Large intestine (tissue), 3 donors: ENCODE data around the gene IL7R. TPM values are rescaled to one million over a fixed set of nuclear protein-coding genes. Genes with fewer than 3 reads are reported as not detected.
A peak's percentile ranks its signal among the peaks of the same experiment; 100 is the strongest.
"Not testable (repeated sequence)": the region's sequence is repeated elsewhere in the genome, so short reads cannot be mapped to it uniquely, and the experiment has no call there.

Experiments used
- DNase-seq, 2 donors: peaks; one replicate each; pipeline versions ENCODE4 v3.0.0 to v3.0.0-alpha.2; 2013
- H3K27ac ChIP-seq: one replicate; pipeline ENCODE4 v1.5.1; 2013; ENCODE audit warnings: low read length
- H3K27me3 ChIP-seq: 2 replicates; pipeline ENCODE4 v1.6.1; 2013; ENCODE audit warnings: low read length; ENCODE audit not compliant: control insufficient read depth, insufficient read depth
- H3K36me3 ChIP-seq: 2 replicates; pipeline ENCODE4 v1.6.1; 2013; ENCODE audit warnings: low read length; ENCODE audit not compliant: control insufficient read depth, insufficient read depth
- H3K4me1 ChIP-seq: one replicate; pipeline ENCODE4 v1.6.1; 2013; ENCODE audit warnings: low read length; ENCODE audit not compliant: control insufficient read depth, insufficient read depth
- H3K4me3 ChIP-seq: one replicate; pipeline ENCODE4 v1.5.1; 2013; ENCODE audit warnings: low read length
- H3K9me3 ChIP-seq: one replicate; pipeline ENCODE4 v1.6.1; 2013; ENCODE audit warnings: mild to moderate bottlenecking, low read depth, low read length, moderate library complexity; ENCODE audit not compliant: control insufficient read depth
- WGBS: methylation state at CpG from one replicate; pipeline ENCODE4 v1.1.5; 2013; ENCODE audit warnings: low lambda C conversion rate; ENCODE audit not compliant: insufficient coverage; 5-methylcytosine and 5-hydroxymethylcytosine counted together
- polyA plus RNA-seq: library from polyadenylated mRNA; unstranded; fragments of 120-200 nt; gene quantifications from one replicate; pipeline ENCODE4 v1.2.1, GENCODE V29; 2013

Gene IL7R
- polyA plus RNA-seq, 1 donor: 9.9 TPM

DNA sequence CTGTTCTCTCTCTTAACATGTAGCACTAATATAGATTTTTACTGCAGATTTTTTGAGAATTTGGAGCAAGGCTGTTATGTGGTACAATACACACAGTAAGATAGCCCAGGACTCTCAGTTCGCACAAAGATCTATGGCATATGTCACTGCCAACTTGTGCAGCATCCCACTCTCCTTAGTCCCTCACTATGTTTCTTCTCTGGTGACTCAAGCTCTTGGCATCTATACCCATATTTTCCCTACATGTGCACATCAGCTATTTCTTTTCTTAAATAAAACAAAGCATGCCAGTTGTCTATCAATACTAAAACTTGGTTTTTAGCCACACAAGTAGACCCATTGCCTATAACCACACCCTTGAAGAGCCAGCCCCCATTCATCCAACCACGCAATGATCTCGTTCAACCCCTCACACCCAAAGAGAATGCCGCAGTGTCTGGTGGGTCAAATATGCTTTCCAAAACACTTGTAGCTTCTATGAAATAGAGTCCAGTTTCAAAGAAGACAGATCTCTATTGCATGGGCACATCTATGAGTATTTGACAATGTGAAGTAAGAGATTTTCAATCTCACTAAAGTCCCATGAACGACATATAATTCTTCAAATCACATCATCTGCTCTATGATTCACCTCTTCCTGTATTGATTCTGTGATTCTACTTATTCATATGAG is 18.2 kb upstream of the IL7R start:
- Histone ChIP-seq H3K36me3 (no peaks in the 10 kb centered on the region), H3K4me1 (no peaks in the 10 kb centered on the region), H3K4me3 (no peak overlapping the region), H3K9me3 (no peaks in the 10 kb centered on the region), H3K27ac (no peak overlapping the region), H3K27me3 (no peaks in the 10 kb centered on the region)
- WGBS: no CpG with 5 or more reads among the region's 5 CpGs
- DNase-seq: no peak

DNA sequence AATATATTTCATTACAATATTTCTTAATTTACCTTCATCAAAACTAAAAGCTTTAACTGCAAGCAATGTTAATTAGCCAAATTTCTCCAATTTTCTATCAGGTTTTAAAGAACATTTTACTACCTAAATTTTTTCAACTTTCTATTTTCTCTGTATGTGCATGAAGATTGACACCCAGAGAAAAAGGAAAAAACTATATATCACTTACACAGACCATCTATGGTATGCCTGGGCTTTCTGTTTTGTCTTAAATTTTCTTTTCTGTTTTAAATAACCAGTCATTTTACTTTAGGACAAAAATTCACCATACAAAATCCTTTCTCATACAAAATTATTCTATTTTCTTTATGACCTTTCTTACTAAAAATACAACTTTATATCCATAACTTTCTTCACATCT is 13.8 kb upstream of the IL7R start:
- no peaks in the 10 kb centered on the region for H3K4me1 ChIP-seq
- DNase-seq: no peak
- no peak overlapping the region for H3K4me3 ChIP-seq
- no peaks in the 10 kb centered on the region for H3K27me3 ChIP-seq
- no peak overlapping the region for H3K27ac ChIP-seq
- no peaks in the 10 kb centered on the region for H3K36me3 ChIP-seq
- peaks cover 5% of the 10 kb centered on the region for H3K9me3 ChIP-seq

- not testable (repeated sequence) for H3K4me1 ChIP-seq, H3K4me3 ChIP-seq, H3K27ac ChIP-seq, H3K9me3 ChIP-seq, DNase-seq, H3K36me3 ChIP-seq, H3K27me3 ChIP-seq
- no CpG with 5 or more reads among the region's 2 CpGs for WGBS
Measured at GRCh38 chr5:35845508-35845907, 11.2 kb upstream of the IL7R start.

GRCh38 chr5:35847491-35847890 is 9.2 kb upstream of the IL7R start:
- Histone ChIP-seq H3K36me3 (no peaks in the 10 kb centered on the region), H3K4me1 (no peaks in the 10 kb centered on the region), H3K27me3 (no peaks in the 10 kb centered on the region), H3K27ac (no peak overlapping the region), H3K9me3 (peaks cover 5% of the 10 kb centered on the region), H3K4me3 (no peak overlapping the region)
- no peak for DNase-seq

DNA sequence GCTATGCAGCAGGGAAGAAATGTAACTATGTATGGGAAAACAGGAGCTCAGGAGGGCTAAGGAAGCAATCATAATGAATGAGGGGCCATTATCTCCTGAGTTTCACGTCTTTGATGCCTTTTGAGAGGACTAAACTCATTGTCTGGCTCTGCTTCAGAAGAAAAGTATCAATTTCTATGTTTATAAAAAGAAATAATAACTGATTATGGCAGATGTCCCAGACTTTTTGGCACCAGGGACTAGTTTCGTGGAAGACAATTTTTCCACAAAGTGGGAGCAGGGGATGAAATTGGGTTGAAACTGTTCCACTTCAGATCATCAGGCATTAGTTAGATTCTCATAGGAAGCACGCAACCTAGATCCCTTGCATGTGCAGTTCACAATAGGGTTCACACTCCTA is 8.7 kb upstream of the IL7R start:
- no peaks in the 10 kb centered on the region for H3K27me3 ChIP-seq
- no peak for DNase-seq
- H3K36me3 ChIP-seq: no peaks in the 10 kb centered on the region
- H3K4me3 ChIP-seq: no peak overlapping the region
- 60% methylated on average over 1 of the region's 3 CpGs for WGBS
- no peak overlapping the region for H3K27ac ChIP-seq
- H3K4me1 ChIP-seq: no peaks in the 10 kb centered on the region
- H3K9me3 ChIP-seq: peaks cover 5% of the 10 kb centered on the region

DNA sequence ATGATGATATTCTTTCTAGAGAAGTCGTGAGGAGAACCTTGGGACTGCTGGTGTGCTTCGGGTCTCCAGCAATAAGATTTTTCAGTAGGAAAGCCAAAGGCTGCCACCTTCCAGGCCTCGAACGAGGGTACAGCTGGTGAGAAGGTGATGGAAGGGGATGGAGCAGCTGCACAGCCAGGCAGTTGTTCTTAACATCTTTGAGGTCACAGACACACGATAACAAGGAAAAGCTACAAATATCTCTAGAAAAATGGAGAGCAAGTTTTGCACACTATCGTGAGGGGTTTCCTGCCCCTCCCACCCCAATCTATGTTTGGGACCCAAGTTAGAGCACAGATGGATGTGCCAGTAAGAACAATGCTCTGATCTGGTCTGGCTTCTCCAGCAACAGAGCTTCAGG is 6.8 kb upstream of the IL7R start:
- peaks cover 5% of the 10 kb centered on the region for H3K9me3 ChIP-seq
- no peaks in the 10 kb centered on the region for H3K4me1 ChIP-seq
- H3K27me3 ChIP-seq: no peaks in the 10 kb centered on the region
- no peak for DNase-seq
- 80% methylated on average over 1 of the region's 6 CpGs for WGBS
- H3K27ac ChIP-seq: no peak overlapping the region
- no peak overlapping the region for H3K4me3 ChIP-seq
- no peaks in the 10 kb centered on the region for H3K36me3 ChIP-seq

DNA sequence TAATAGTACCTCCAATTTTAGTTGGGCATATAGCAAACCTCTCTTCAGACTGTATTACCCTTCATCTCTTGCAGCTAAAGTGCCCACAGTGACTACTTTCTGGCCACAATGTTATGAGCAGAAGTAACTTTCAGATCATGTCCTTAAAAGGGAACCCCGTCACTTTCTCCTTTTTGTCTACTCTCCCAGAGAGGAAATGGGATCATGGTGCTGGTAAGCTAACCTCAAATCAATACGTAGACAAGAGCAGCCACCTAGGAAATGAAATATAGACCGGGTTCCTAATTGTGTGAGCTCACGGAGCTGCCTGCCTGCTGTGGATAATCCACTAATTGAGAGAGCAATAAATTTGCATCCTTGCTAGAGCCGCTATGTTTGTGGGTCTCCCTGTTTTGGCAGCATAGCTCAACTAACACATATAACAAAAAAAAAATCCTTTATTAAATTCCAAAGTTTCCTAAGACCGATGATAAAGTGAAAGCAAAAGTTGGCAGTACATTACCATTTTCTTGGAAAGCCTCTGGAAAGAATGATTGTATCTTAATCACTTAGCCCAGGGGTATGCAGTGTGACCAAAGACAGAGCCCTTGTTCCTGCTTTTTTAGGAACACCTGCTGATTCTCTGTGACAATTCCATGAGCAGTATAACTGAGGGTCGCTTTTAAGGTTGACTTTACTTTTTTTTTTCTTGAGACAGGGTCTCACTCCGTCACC is 5.6 kb upstream of the IL7R start:
- H3K27ac ChIP-seq: no peak overlapping the region
- H3K4me1 ChIP-seq: no peaks in the 10 kb centered on the region
- no peak for DNase-seq
- peaks cover under 1% of the 10 kb centered on the region for H3K9me3 ChIP-seq
- no peaks in the 10 kb centered on the region for H3K27me3 ChIP-seq
- WGBS: 82% methylated on average over 2 of the region's 8 CpGs
- no peak overlapping the region for H3K4me3 ChIP-seq
- H3K36me3 ChIP-seq: no peaks in the 10 kb centered on the region

DNA sequence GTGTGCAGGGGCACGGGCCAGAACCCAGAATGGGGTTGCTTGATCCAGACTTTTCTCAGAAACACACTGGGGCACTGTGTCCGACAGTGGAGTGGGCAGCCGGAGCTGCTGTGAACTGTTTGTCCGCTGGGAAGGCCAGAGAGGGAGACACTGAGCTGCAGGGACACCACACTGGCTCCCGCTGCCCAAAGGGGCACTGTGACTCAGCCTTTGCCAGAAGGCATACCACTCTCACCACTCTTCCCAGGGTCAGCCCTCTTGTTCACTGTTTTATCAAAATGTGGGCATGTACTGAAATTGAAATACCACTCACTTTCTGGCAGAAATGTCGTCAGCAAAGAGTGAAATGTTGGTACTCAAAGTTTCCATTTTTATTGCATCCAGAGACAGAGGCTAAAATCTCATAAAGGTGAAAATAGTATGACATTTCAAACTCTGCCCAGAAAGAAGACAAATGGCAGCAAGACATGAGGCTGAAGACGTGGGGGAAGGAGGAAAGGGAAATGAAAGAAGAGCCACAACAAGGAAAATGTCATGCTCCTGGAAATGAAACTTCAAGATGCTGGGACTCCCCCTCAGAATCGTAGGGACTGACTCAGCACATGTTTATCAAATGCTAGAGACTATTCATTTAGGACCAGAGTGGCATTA is 4.5 kb upstream of the IL7R start:
- H3K4me3 ChIP-seq: no peak overlapping the region
- H3K4me1 ChIP-seq: no peaks in the 10 kb centered on the region
- no peaks in the 10 kb centered on the region for H3K36me3 ChIP-seq
- 20% methylated on average over 1 of the region's 8 CpGs for WGBS
- H3K27me3 ChIP-seq: no peaks in the 10 kb centered on the region
- DNase-seq: peak in 1 of 2 donors; percentile 10
- no peaks in the 10 kb centered on the region for H3K9me3 ChIP-seq
- no peak overlapping the region for H3K27ac ChIP-seq

GRCh38 chr5:35852773-35853172 is 3.9 kb upstream of the IL7R start:
- Histone ChIP-seq H3K36me3 (no peaks in the 10 kb centered on the region), H3K27ac (no peak overlapping the region), H3K9me3 (no peaks in the 10 kb centered on the region), H3K4me3 (no peak overlapping the region), H3K4me1 (no peaks in the 10 kb centered on the region), H3K27me3 (no peaks in the 10 kb centered on the region)
- no peak for DNase-seq

GRCh38 chr5:35853631-35854030 is 3.1 kb upstream of the IL7R start:
- no peaks in the 10 kb centered on the region for H3K27me3 ChIP-seq
- H3K4me1 ChIP-seq: no peaks in the 10 kb centered on the region
- WGBS: no CpG with 5 or more reads among the region's 3 CpGs
- no peaks in the 10 kb centered on the region for H3K9me3 ChIP-seq
- H3K4me3 ChIP-seq: no peak overlapping the region
- no peak overlapping the region for H3K27ac ChIP-seq
- H3K36me3 ChIP-seq: no peaks in the 10 kb centered on the region
- DNase-seq: no peak

DNA sequence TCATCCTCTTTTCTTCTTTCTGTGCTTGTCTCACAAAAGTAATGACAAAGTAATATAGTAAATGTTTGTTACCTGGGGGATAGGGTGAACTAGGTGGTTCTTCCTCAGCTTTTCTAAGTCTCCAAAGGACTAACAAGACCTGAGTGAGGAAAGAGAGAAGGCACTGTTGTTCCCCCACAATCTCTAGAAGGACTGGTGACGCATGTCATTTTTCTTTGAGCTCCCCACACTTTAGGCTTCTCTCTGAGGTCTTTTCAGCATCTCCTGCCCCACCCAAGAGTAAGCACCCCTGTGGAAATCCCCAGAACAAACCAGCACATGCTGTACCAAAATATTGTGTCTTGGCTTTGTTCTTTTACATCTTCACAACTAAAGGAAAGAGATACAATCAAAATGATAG is 2.4 kb upstream of the IL7R start:
- H3K4me1 ChIP-seq: no peaks in the 10 kb centered on the region
- DNase-seq: no peak
- no peaks in the 10 kb centered on the region for H3K36me3 ChIP-seq
- no peak overlapping the region for H3K27ac ChIP-seq
- no peak overlapping the region for H3K4me3 ChIP-seq
- peaks cover 2% of the 10 kb centered on the region for H3K27me3 ChIP-seq
- H3K9me3 ChIP-seq: no peaks in the 10 kb centered on the region
- WGBS: no CpG with 5 or more reads among the region's 1 CpG
